GM18505 (cell line): Measurements from ENCODE around the gene NUDC.

Experiments
- ATAC-seq: cut with Tn5 transposase; IDR thresholded peaks from one replicate; pipeline ENCODE4 v1.9.1; 2021; ENCODE audit not compliant: unreplicated experiment
- POLR2A ChIP-seq: IDR thresholded peaks from 4 replicates; pipeline ENCODE4 v1.6.1; 2011; ENCODE audit warnings: borderline replicate concordance; ENCODE audit not compliant: insufficient read depth, insufficient read length; ENCODE audit errors: extremely low read depth

The NUDC gene

GRCh38 chr1:26996024-26996423, 74.5 kb downstream of the NUDC start:
- ATAC-seq: no peak
- TF ChIP-seq POLR2A: no peak
